Liver (tissue), 9 donors: Measurements from ENCODE around the gene TSHZ2. TPM values are rescaled to one million over a fixed set of nuclear protein-coding genes. Genes with fewer than 3 reads are reported as not detected.

Experiments
- DNase-seq: peaks from one replicate; pipeline ENCODE4 v3.0.0-alpha.2; 2017; ENCODE audit warnings: low spot score
- H3K27ac ChIP-seq, 2 donors: one replicate each; pipeline ENCODE4 v1.7.0; 2013; ENCODE audit warnings: inconsistent platforms in 2 of 2, low read length in 2 of 2, control low read depth in 1 of 2, low read depth in 1 of 2, mild to moderate bottlenecking in 1 of 2
- H3K27me3 ChIP-seq, 4 donors: one replicate each; pipeline versions ENCODE4 v1.6.1 to v1.7.0; 2013; ENCODE audit warnings: low read length in 3 of 4, inconsistent platforms in 1 of 4, mild to moderate bottlenecking in 1 of 4, moderate library complexity in 1 of 4; ENCODE audit not compliant: control insufficient read depth in 4 of 4, insufficient read depth in 4 of 4
- H3K36me3 ChIP-seq, 4 donors: one replicate each; pipeline versions ENCODE4 v1.6.1 to v1.7.0; 2013; ENCODE audit warnings: low read length in 3 of 4, mild to moderate bottlenecking in 3 of 4, low read depth in 1 of 4, moderate library complexity in 1 of 4; ENCODE audit not compliant: control insufficient read depth in 4 of 4, insufficient read depth in 3 of 4
- H3K4me1 ChIP-seq, 4 donors: one replicate each; pipeline versions ENCODE4 v1.6.1 to v1.7.0; 2013; ENCODE audit warnings: low read length in 3 of 4, mild to moderate bottlenecking in 3 of 4, moderate library complexity in 1 of 4; ENCODE audit not compliant: control insufficient read depth in 4 of 4, insufficient read depth in 4 of 4
- H3K4me3 ChIP-seq, 3 donors: one replicate each; pipeline versions ENCODE4 v1.6.1 to v1.7.0; 2013; ENCODE audit warnings: low read length in 3 of 3, control low read depth in 1 of 3, low read depth in 1 of 3, mild to moderate bottlenecking in 1 of 3
- H3K9ac ChIP-seq, 2 donors: one replicate each; pipeline ENCODE4 v1.7.0; 2013; ENCODE audit warnings: low read length in 2 of 2, mild to moderate bottlenecking in 2 of 2, moderate library complexity in 2 of 2, control low read depth in 1 of 2, low read depth in 1 of 2
- H3K9me3 ChIP-seq, 4 donors: one replicate each; pipeline versions ENCODE4 v1.6.1 to v1.7.0; 2013; ENCODE audit warnings: low read length in 3 of 4; ENCODE audit not compliant: control insufficient read depth in 4 of 4
- ATF3 ChIP-seq: IDR thresholded peaks from 2 replicates; pipeline ENCODE4 v1.6.1; 2016; ENCODE audit warnings: antibody characterized with exemption
- CTCF ChIP-seq: fragments of 150-350 bp; IDR thresholded peaks from 2 replicates; pipeline ENCODE4 v1.5.1; 2017; ENCODE audit warnings: improper control_type of control experiment, low read depth, low read length; ENCODE audit not compliant: missing input control
- EGR1 ChIP-seq, 2 donors: IDR thresholded peaks; 2 replicates each; pipeline ENCODE4 v1.6.1; 2016 to 2018; ENCODE audit warnings: antibody characterized with exemption in 2 of 2, low read depth in 2 of 2
- FOXA1 ChIP-seq: IDR thresholded peaks from 2 replicates; pipeline ENCODE4 v1.6.1; 2016; ENCODE audit warnings: antibody characterized with exemption
- FOXA2 ChIP-seq: IDR thresholded peaks from 2 replicates; pipeline ENCODE4 v1.6.1; 2016; ENCODE audit warnings: antibody characterized with exemption
- GABPA ChIP-seq, 2 donors: IDR thresholded peaks in 1 of 2; conservative IDR thresholded peaks in 1 of 2; 2 replicates each; pipeline ENCODE4 v1.6.1; 2016; ENCODE audit warnings: antibody characterized with exemption in 2 of 2, mild to moderate bottlenecking in 1 of 2, moderate library complexity in 1 of 2
- HNF4A ChIP-seq, 2 donors: conservative IDR thresholded peaks; 2 replicates each; pipeline ENCODE4 v1.6.1; 2016; ENCODE audit warnings: antibody characterized with exemption in 2 of 2, mild to moderate bottlenecking in 2 of 2
- HNF4G ChIP-seq: IDR thresholded peaks from 2 replicates; pipeline ENCODE4 v1.6.1; 2016; ENCODE audit warnings: antibody characterized with exemption
- JUND ChIP-seq, 2 donors: IDR thresholded peaks; 2 replicates each; pipeline ENCODE4 v1.6.1; 2016; ENCODE audit warnings: antibody characterized with exemption in 2 of 2
- MAX ChIP-seq: IDR thresholded peaks from 2 replicates; pipeline ENCODE4 v1.6.1; 2016; ENCODE audit warnings: antibody characterized with exemption
- NR2F2 ChIP-seq: IDR thresholded peaks from 2 replicates; pipeline ENCODE4 v1.6.1; 2016; ENCODE audit warnings: antibody characterized with exemption
- RAD21 ChIP-seq, 2 donors: IDR thresholded peaks; 2 replicates each; pipeline ENCODE4 v1.6.1; 2016; ENCODE audit warnings: antibody characterized with exemption in 2 of 2, mild to moderate bottlenecking in 2 of 2
- REST ChIP-seq: IDR thresholded peaks from 2 replicates; pipeline ENCODE4 v1.6.1; 2016; ENCODE audit warnings: antibody characterized with exemption, mild to moderate bottlenecking
- RXRA ChIP-seq, 2 donors: IDR thresholded peaks; 2 replicates each; pipeline ENCODE4 v1.6.1; 2017 to 2018; ENCODE audit warnings: antibody characterized with exemption in 2 of 2, mild to moderate bottlenecking in 1 of 2
- SP1 ChIP-seq: IDR thresholded peaks from 2 replicates; pipeline ENCODE4 v1.6.1; 2018; ENCODE audit warnings: antibody characterized with exemption, mild to moderate bottlenecking
- TAF1 ChIP-seq: conservative IDR thresholded peaks from 2 replicates; pipeline ENCODE4 v1.6.1; 2016; ENCODE audit warnings: antibody characterized with exemption, mild to moderate bottlenecking
- YY1 ChIP-seq: IDR thresholded peaks from 2 replicates; pipeline ENCODE4 v1.6.1; 2016; ENCODE audit warnings: antibody characterized with exemption, mild to moderate bottlenecking
- ZBTB33 ChIP-seq: IDR thresholded peaks from 2 replicates; pipeline ENCODE4 v1.6.1; 2016; ENCODE audit warnings: antibody characterized with exemption
- WGBS: extraction: QIAGEN DNeasy Blood & Tissue Kit; methylation state at CpG from one replicate; pipeline ENCODE4 v1.1.7; 2013; 5-methylcytosine and 5-hydroxymethylcytosine counted together
- polyA plus RNA-seq, 2 donors: library from polyadenylated mRNA; stranded (reverse) in 1 of 2; unstranded in 1 of 2; fragments of 200-250 nt in 1 of 2; fragments of >200 nt in 1 of 2; fragmentation: Nextera tagmentation in 1 of 2; extraction: Ambion mirVana in 1 of 2; gene quantifications; one replicate each; pipeline versions ENCODE4 v1.2.1 to v1.2.3, GENCODE V29; 2013 to 2015
- total RNA-seq, 2 donors: library from RNA; depleted of rRNA; stranded (reverse); fragments of >200 nt; gene quantifications; one replicate each; pipeline ENCODE4 v1.2.3, GENCODE V29; 2014
- donor health status: healthy.
- donor health status: healthy.
- donor health status: healthy.
- donor health status: healthy.
- donor health status: healthy.

TSHZ2 gene
- total and polyA plus RNA-seq, 4 donors = 2.9 to 11.3 (median 7.8) TPM

- Histone ChIP-seq H3K4me1 (no peaks in the 10 kb centered on the region), H3K9ac (no peak overlapping the region)
- 94% methylated on average over 5 of the region's 5 CpGs for WGBS
Observed at GRCh38 chr20:53491462-53491861, 519.3 kb downstream of the TSHZ2 start.

GRCh38 chr20:53492212-53492611, 520.1 kb downstream of the TSHZ2 start:
- H3K4me3 ChIP-seq = no peak overlapping the region
- WGBS = 74% methylated on average over 3 of the region's 3 CpGs
- no peak overlapping the region for H3K27ac ChIP-seq
- no peaks in the 10 kb centered on the region for H3K36me3 ChIP-seq
- H3K9ac ChIP-seq = no peak overlapping the region
- no peaks in the 10 kb centered on the region for H3K27me3 ChIP-seq
- no peak for DNase-seq
- no peaks in the 10 kb centered on the region for H3K4me1 ChIP-seq
- H3K9me3 ChIP-seq = no peaks in the 10 kb centered on the region
- TF ChIP-seq YY1 (no peak), JUND (IDR thresholded peaks at IDR 0.05) (no peak), MAX (no peak), FOXA2 (no peak), NR2F2 (no peak), EGR1 (IDR thresholded peaks at IDR 0.05; ENCODE audit: low read depth in 2 of 2) (no peak), RXRA (IDR thresholded peaks at IDR 0.05) (no peak), HNF4G (no peak), ATF3 (no peak), GABPA (IDR thresholded peaks at IDR 0.05 in 1 of 2, conservative IDR thresholded peaks at IDR 0.05 in 1 of 2) (no peak), CTCF (no peak), TAF1 (no peak), SP1 (no peak), FOXA1 (no peak), REST (no peak), ZBTB33 (no peak), RAD21 (IDR thresholded peaks at IDR 0.05) (no peak)

More at GRCh38 chr20:53491462-53491861, 519.3 kb downstream of the TSHZ2 start:
- H3K27me3 ChIP-seq = no peaks in the 10 kb centered on the region
- TF ChIP-seq HNF4G = no peak
- no peak for TF ChIP-seq TAF1
- TF ChIP-seq HNF4A (conservative IDR thresholded peaks at IDR 0.05) = no peak
- no peak for TF ChIP-seq ZBTB33
- no peak for TF ChIP-seq JUND (IDR thresholded peaks at IDR 0.05)
- no peak for TF ChIP-seq MAX
- no peak for TF ChIP-seq RXRA (IDR thresholded peaks at IDR 0.05)
- TF ChIP-seq ATF3 = no peak
- no peak for TF ChIP-seq SP1
- TF ChIP-seq RAD21 (IDR thresholded peaks at IDR 0.05) = no peak
- no peaks in the 10 kb centered on the region for H3K9me3 ChIP-seq
- H3K36me3 ChIP-seq = no peaks in the 10 kb centered on the region
- H3K4me3 ChIP-seq = no peak overlapping the region
- no peak for DNase-seq
- H3K27ac ChIP-seq = no peak overlapping the region
